ENCODE data around the gene ZNF365. TPM values are rescaled to one million over a fixed set of nuclear protein-coding genes. Genes with fewer than 3 reads are reported as not detected.

Gene ZNF365
- total and polyA plus RNA-seq, 4 experiments from 2014 or later, result 3.5 to 4.9 (median 4.5) TPM

- Mint-ChIP-seq H3K36me3 (no peaks in the 10 kb centered on the region), H3K9me3 (peaks cover 0 to 3% (median 0%) of the 10 kb centered on the region in 8 donors), H3K27ac (no peak overlapping the region), H3K4me3 (no peak overlapping the region), H3K27me3 (no peaks in the 10 kb centered on the region), H3K4me1 (no peaks in the 10 kb centered on the region)
- Histone ChIP-seq H3K27me3 (ENCODE audit: insufficient read depth, low read length) (no peaks in the 10 kb centered on the region), H3K36me3 (ENCODE audit: insufficient read depth, low read length) (no peaks in the 10 kb centered on the region), H3K9me3 (ENCODE audit: control insufficient read depth in 1 of 2, low read length in 2 of 2) (no peaks in the 10 kb centered on the region), H3K4me1 (ENCODE audit: insufficient read depth, low read length) (no peaks in the 10 kb centered on the region), H3K4me3 (ENCODE audit: low read length in 2 of 2) (no peak overlapping the region), H3K27ac (ENCODE audit: low read depth, low read length) (no peak overlapping the region)
- DNase-seq, result no peak
- POLR2A ChIA-PET (ENCODE audit: partially characterized antibody), result no interaction called here
- CTCF ChIA-PET (ENCODE audit: partially characterized antibody), result interaction anchor here (4.6 kb wide), 1 partner anchor 9 kb away, joined by 29 read pairs; no protein-coding TSS in a partner anchor
- intact Hi-C loops (cut with micrococcal nuclease), result no loop called here
Measured at GRCh38 chr10:62446627-62447026, 72.5 kb downstream of the ZNF365 start.

DNA sequence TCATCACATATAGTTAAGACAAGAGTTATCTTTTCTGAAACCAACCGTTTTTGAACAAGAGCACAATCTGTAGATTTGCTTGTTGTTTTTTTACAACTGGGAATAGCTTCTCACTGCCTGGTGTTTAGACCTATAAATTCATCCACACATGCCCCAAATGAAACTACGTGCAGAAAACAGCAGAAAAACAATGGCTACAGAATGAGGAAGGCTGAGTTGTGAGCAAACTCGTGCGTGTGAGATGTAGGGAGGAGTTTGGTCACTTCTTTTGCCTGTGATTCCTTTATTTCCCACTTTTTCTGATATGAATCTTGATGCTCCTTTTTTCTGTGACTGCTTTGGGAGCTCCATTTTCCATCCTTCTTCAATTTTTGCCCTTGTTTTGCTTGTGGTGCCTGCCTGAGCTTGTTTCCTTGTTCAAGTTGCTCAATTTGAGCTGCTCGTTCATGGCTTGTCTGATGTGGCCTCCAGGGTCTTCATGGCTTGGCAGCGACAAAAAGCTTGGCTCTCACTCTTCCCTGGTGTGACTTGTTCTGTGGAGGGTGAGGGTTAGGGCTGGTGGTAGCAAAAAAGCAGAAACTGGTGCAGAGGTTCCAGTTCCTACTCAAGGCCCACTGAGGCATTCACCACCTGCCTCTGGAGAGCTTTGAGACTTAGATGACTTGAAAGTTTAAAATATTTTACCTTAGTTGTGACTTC is 76.9 kb downstream of the ZNF365 start:
- no peaks in the 10 kb centered on the region for H3K4me1 ChIP-seq (ENCODE audit: insufficient read depth, low read length)
- CTCF ChIA-PET (ENCODE audit: partially characterized antibody), result interaction anchor here (0.9 to 1.2 kb wide), 2 partner anchors 14 to 633 kb away, joined by 3 to 4 read pairs; no protein-coding TSS in a partner anchor
- intact Hi-C loops (cut with micrococcal nuclease), result no loop called here
- no peak overlapping the region for H3K4me3 Mint-ChIP-seq
- H3K4me3 ChIP-seq (ENCODE audit: low read length in 2 of 2), result no peak overlapping the region
- no peak overlapping the region for H3K27ac Mint-ChIP-seq
- no peaks in the 10 kb centered on the region for H3K27me3 ChIP-seq (ENCODE audit: insufficient read depth, low read length)
- H3K9me3 Mint-ChIP-seq, result peaks cover 0 to 5% (median 2%) of the 10 kb centered on the region in 8 donors
- DNase-seq, result no peak
- H3K9me3 ChIP-seq (ENCODE audit: control insufficient read depth in 1 of 2, low read length in 2 of 2), result no peaks in the 10 kb centered on the region
- peaks cover 0 to 4% of the 10 kb centered on the region in 2 donors for H3K36me3 Mint-ChIP-seq
- POLR2A ChIA-PET (ENCODE audit: partially characterized antibody), result no interaction called here
- H3K4me1 Mint-ChIP-seq, result no peaks in the 10 kb centered on the region
- H3K36me3 ChIP-seq (ENCODE audit: insufficient read depth, low read length), result no peaks in the 10 kb centered on the region
- no peak overlapping the region for H3K27ac ChIP-seq (ENCODE audit: low read depth, low read length)
- peaks cover 3 to 4% of the 10 kb centered on the region in 2 donors for H3K27me3 Mint-ChIP-seq

DNA sequence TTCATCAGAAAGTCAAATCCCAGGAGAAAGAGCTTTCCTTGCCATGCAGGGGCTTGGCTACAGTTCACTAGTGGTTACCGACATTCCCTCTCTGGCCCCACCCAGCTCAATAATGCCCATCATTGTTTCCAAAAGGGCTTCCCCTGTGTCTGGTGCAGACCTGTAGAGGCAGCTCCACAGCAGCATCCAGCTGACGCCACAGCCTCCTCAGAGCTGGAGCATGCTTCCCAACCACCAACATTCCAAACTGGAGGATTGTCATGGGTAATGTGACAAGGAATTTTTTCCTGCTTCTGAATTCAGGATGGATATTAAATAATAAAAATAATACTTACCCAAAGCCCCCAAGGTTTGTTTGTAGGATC is 77.4 kb downstream of the ZNF365 start:
- Mint-ChIP-seq H3K4me3 (no peak overlapping the region), H3K4me1 (peaks cover 0 to 4% (median 0%) of the 10 kb centered on the region in 4 donors), H3K27ac (no peak overlapping the region), H3K9me3 (peaks cover 0 to 5% (median 2%) of the 10 kb centered on the region in 8 donors), H3K27me3 (peaks cover 3 to 4% of the 10 kb centered on the region in 2 donors), H3K36me3 (peaks cover 0 to 4% of the 10 kb centered on the region in 2 donors)
- intact Hi-C loops (cut with micrococcal nuclease), result no loop called here
- CTCF ChIA-PET (ENCODE audit: partially characterized antibody), result interaction anchor here (0.9 to 1.2 kb wide), 2 partner anchors 14 to 632 kb away, joined by 3 to 4 read pairs; no protein-coding TSS in a partner anchor
- POLR2A ChIA-PET (ENCODE audit: partially characterized antibody), result no interaction called here
- H3K4me3 ChIP-seq (ENCODE audit: low read length in 2 of 2), result no peak overlapping the region
- H3K4me1 ChIP-seq (ENCODE audit: insufficient read depth, low read length), result no peaks in the 10 kb centered on the region
- H3K27me3 ChIP-seq (ENCODE audit: insufficient read depth, low read length), result no peaks in the 10 kb centered on the region
- H3K9me3 ChIP-seq (ENCODE audit: control insufficient read depth in 1 of 2, low read length in 2 of 2), result no peaks in the 10 kb centered on the region
- DNase-seq, result no peak
- no peak overlapping the region for H3K27ac ChIP-seq (ENCODE audit: low read depth, low read length)
- H3K36me3 ChIP-seq (ENCODE audit: insufficient read depth, low read length), result no peaks in the 10 kb centered on the region

Other genes starting within 250 kb of the ZNF365 start
- gene RTKN2, start 105.5 kb upstream of the ZNF365 start, total RNA-seq, result 10 to 100 TPM; 11.0 to 12.2 TPM
- gene RTKN2, start 105.5 kb upstream of the ZNF365 start, polyA plus RNA-seq, result 1 to 10 TPM; 3.2 to 5.4 TPM

Measured in CD4-positive, alpha-beta memory T cell (primary cell).